A673 (cell line): ENCODE measurements around the gene THBS1. TPM values are rescaled to one million over a fixed set of nuclear protein-coding genes. Genes with fewer than 3 reads are reported as not detected.

Experiments
- BruUV-seq: library from RNA; stranded (reverse); fragments of 400-500 nt; replicated peaks from 2 replicates; lab custom pipeline; 2021; lab: Mats Ljungman, UMichigan
- CTCF ChIA-PET: fragments of 300-600 bp; sonication (Branson Sonifier 250); formaldehyde crosslinking; loops from one replicate; lab custom pipeline; 2022; ENCODE audit warnings: antibody characterized with exemption; lab: Charles Lee
- POLR2A ChIA-PET: fragments of 300-600 bp; sonication (Branson Sonifier 250); formaldehyde crosslinking; loops from one replicate; lab custom pipeline; 2022; ENCODE audit warnings: antibody characterized with exemption; ENCODE audit not compliant: low non-redundant PET; lab: Charles Lee
- DNase-seq: peaks from one replicate; pipeline ENCODE4 v3.0.0-alpha.2; 2015; ENCODE audit warnings: low spot score
- H3K27ac ChIP-seq: fragments of 200-600 bp; sonication (generic); 2 replicates; pipeline ENCODE4 v1.5.1; 2016; ENCODE audit warnings: mixed run types, low read depth, mild to moderate bottlenecking, mixed read lengths, antibody characterized with exemption, low read length; ENCODE audit not compliant: poor library complexity, severe bottlenecking
- H3K27me3 ChIP-seq: fragments of 200-600 bp; sonication (generic); replicated peaks from 2 replicates; pipeline ENCODE4 v1.6.1; 2017; ENCODE audit warnings: mixed run types, low read depth, mild to moderate bottlenecking, mixed read lengths, antibody characterized with exemption, low read length; ENCODE audit not compliant: insufficient read depth, poor library complexity
- H3K36me3 ChIP-seq: fragments of 200-600 bp; sonication (generic); 2 replicates; pipeline ENCODE4 v1.6.1; 2016; ENCODE audit warnings: mixed run types, mild to moderate bottlenecking, mixed read lengths, antibody characterized with exemption, low read length; ENCODE audit not compliant: insufficient read depth, poor library complexity, severe bottlenecking
- H3K4me1 ChIP-seq: fragments of 200-600 bp; sonication (generic); 2 replicates; pipeline ENCODE4 v1.6.1; 2017; ENCODE audit warnings: mixed run types, mild to moderate bottlenecking, mixed read lengths, antibody characterized with exemption, low read length; ENCODE audit not compliant: insufficient read depth, poor library complexity, severe bottlenecking
- H3K4me3 ChIP-seq: fragments of 200-600 bp; sonication (generic); 2 replicates; pipeline ENCODE4 v1.5.1; 2016; ENCODE audit warnings: low read depth, mixed run types, mild to moderate bottlenecking, mixed read lengths, low read length; ENCODE audit not compliant: poor library complexity, severe bottlenecking
- H3K9me3 ChIP-seq: fragments of 200-600 bp; sonication (generic); 2 replicates; pipeline ENCODE4 v1.6.1; 2016; ENCODE audit warnings: mixed run types, low read depth, mild to moderate bottlenecking, mixed read lengths, antibody characterized with exemption, low read length; ENCODE audit not compliant: poor library complexity, severe bottlenecking
- EZH2 ChIP-seq: fragments of 200-600 bp; sonication (generic); IDR thresholded peaks from 2 replicates; pipeline ENCODE4 v1.6.1; 2017; ENCODE audit warnings: borderline replicate concordance, low read depth, mild to moderate bottlenecking, mixed read lengths, antibody characterized with exemption, low read length; ENCODE audit not compliant: poor library complexity, severe bottlenecking
- intact Hi-C: fragments of 100-400 bp; cut with micrococcal nuclease; formaldehyde crosslinking; loops from one replicate; pipeline ENCODE4 v1.10.0; 2022; ENCODE audit not compliant: unreplicated experiment
- total RNA-seq: library from RNA; stranded (reverse); gene quantifications from 2 replicates; pipeline ENCODE4 v1.2.3, GENCODE V29; 2021
- TF ChIP-seq, protein P1 (sequence below): fragments of 300-800, 200-600 bp; sonication (generic); conservative IDR thresholded peaks from 2 replicates; pipeline ENCODE4 v1.5.1; 2017; ENCODE audit warnings: low read depth, mild to moderate bottlenecking, antibody characterized with exemption, low read length, moderate library complexity, mixed read lengths

The THBS1 gene
- total RNA-seq, 1 experiment from 2014 or later, result 0.80 TPM

DNA sequence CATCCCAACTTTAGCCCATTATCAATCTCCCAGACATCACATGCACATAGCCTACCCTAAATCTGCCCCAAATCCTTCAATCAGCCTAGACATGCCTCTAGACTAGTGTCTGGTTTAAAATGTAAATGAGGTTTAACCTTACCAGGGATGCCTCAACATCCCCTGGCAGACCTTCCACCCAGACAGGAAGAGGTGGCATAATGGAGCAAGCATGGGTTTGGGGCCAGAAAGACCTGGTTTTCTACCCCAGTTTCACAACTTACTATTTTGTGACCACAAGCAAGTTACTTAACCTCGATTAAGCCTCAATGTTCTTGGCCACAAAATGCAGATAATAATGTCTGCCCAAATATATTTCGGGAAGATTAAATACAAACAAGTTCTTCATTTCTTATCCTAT lies 28.3 kb upstream of the THBS1 start:
- Histone ChIP-seq H3K4me1 (no peaks in the 10 kb centered on the region), H3K27ac (no peak overlapping the region), H3K36me3 (no peaks in the 10 kb centered on the region), H3K27me3 (peaks cover 19% of the 10 kb centered on the region), H3K4me3 (no peak overlapping the region), H3K9me3 (no peaks in the 10 kb centered on the region)
- ChIA-PET POLR2A (no interaction called here), CTCF (no interaction called here)
- intact Hi-C loops, result no loop called here
- TF ChIP-seq, protein P1, sequence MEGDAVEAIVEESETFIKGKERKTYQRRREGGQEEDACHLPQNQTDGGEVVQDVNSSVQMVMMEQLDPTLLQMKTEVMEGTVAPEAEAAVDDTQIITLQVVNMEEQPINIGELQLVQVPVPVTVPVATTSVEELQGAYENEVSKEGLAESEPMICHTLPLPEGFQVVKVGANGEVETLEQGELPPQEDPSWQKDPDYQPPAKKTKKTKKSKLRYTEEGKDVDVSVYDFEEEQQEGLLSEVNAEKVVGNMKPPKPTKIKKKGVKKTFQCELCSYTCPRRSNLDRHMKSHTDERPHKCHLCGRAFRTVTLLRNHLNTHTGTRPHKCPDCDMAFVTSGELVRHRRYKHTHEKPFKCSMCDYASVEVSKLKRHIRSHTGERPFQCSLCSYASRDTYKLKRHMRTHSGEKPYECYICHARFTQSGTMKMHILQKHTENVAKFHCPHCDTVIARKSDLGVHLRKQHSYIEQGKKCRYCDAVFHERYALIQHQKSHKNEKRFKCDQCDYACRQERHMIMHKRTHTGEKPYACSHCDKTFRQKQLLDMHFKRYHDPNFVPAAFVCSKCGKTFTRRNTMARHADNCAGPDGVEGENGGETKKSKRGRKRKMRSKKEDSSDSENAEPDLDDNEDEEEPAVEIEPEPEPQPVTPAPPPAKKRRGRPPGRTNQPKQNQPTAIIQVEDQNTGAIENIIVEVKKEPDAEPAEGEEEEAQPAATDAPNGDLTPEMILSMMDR, result no peak
- no peak for TF ChIP-seq EZH2
- DNase-seq, result no peak
- no TSS peak for BruUV-seq

DNA sequence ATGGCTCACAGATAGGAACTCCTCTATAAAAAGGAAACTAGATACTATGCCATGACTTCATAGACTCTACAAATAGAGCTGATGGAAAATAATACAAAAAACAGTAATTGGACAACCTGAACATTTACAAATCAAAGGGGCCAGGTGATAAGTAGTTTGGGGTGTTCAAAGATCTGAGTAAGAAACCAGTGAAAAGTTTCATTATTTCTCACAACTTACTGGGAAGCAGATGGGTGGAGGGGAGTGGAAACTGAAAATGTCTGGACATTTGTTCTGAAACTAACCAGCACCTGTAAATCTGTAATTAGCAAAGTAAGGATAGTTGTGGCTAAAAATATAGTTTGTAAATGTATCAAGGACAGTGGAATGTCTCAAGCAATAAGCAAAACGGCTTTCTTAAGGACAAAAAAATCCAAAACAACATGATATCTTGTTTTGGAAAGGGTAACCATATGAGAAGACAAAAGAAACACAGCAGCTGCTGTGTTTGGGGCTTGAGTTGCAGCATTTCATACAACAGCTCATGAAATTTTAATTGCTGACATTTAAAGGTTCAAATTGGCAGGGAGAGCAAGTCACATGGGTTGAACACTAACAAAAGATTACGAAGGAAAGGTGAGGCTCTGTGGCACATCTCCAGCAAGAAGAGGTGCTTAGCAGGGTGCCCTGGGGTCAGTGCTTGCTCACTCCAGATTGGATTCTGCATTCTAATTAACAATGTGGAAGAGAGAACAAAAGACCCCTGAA lies 26.8 kb upstream of the THBS1 start:
- no peak for DNase-seq
- intact Hi-C loops, result no loop called here
- Histone ChIP-seq H3K27ac (no peak overlapping the region), H3K4me1 (no peaks in the 10 kb centered on the region), H3K36me3 (no peaks in the 10 kb centered on the region), H3K9me3 (no peaks in the 10 kb centered on the region), H3K27me3 (peaks cover 24% of the 10 kb centered on the region), H3K4me3 (no peak overlapping the region)
- POLR2A ChIA-PET, result no interaction called here
- TF ChIP-seq, protein P1, result no peak
- TF ChIP-seq EZH2, result no peak
- CTCF ChIA-PET, result no interaction called here
- BruUV-seq, result no TSS peak

DNA sequence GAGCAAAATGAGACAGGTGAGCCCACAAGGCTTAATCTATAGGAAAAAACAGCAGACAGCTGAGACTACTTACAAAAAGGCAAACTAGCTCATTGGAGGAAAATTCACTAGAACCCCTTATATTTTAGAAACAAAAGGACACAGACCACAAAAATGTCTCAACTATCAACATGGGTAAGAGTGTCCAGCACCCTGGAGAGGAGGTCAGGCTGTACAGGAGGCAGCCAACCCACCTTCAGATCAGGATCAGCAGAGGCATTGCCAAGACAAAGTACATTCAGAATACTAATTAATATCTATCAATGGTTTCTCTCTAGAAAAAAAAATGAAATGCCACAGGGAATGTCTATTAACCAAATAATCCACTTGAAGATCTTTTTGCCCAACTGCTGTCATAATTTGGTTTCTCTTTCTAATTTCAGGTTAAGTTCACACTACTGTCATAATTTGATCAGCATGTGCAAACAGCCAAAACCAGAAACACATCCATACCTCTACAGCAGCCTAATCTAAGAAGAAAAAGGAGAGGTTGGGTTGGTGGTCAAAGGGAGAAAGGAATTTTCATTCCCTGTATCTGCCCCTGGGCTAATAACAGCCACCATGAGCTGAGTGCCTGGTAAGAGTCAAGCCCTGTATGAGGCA lies 26.0 kb upstream of the THBS1 start:
- POLR2A ChIA-PET, result no interaction called here
- Histone ChIP-seq H3K36me3 (no peaks in the 10 kb centered on the region), H3K4me3 (no peak overlapping the region), H3K27me3 (peaks cover 24% of the 10 kb centered on the region), H3K27ac (no peak overlapping the region), H3K4me1 (no peaks in the 10 kb centered on the region), H3K9me3 (no peaks in the 10 kb centered on the region)
- CTCF ChIA-PET, result no interaction called here
- DNase-seq, result no peak
- no TSS peak for BruUV-seq
- intact Hi-C loops, result no loop called here
- TF ChIP-seq, protein P1, result no peak
- no peak for TF ChIP-seq EZH2
